Esophagus muscularis mucosa (tissue), 3 donors: ENCODE measurements around the gene SLC16A6.

Experiments
- CTCF ChIP-seq, 3 experiments: fragments of 200-600 bp in 2 of 3; fragments of 450-650 bp in 1 of 3; sonication (generic) in 2 of 3; IDR thresholded peaks; one replicate each; pipeline ENCODE4 v1.5.1; 2017 to 2019; ENCODE audit warnings: antibody characterized with exemption in 3 of 3, mild to moderate bottlenecking in 2 of 3, moderate library complexity in 1 of 3
- EP300 ChIP-seq: sonication (generic); formaldehyde crosslinking; IDR thresholded peaks from one replicate; pipeline ENCODE4 v1.6.1; 2017; ENCODE audit warnings: antibody characterized with exemption

- TF ChIP-seq CTCF (IDR thresholded peaks at IDR 0.05), result no peak
- no peak for TF ChIP-seq EP300
These were observed 516 bp downstream of the SLC16A6 start for GRCh38 chr17:68290268-68290954.
